Measurements from ENCODE around the gene PRXL2B.

- TF ChIP-seq POLR2A (IDR thresholded peaks at IDR 0.05; ENCODE audit: borderline replicate concordance, extremely low read depth, insufficient read depth, insufficient read length) (peak; percentile 69), EGR1 (IDR thresholded peaks at IDR 0.05; ENCODE audit: low read depth) (no peak), CTCF (IDR thresholded peaks at IDR 0.05 in 2 of 3, conservative IDR thresholded peaks at IDR 0.05 in 1 of 3; ENCODE audit: borderline replicate concordance in 1 of 3, insufficient read depth in 1 of 3, low read depth in 2 of 3, low read length in 2 of 3) (no peak), ZNF274 (IDR thresholded peaks at IDR 0.05; ENCODE audit: low read depth, low read length) (no peak)
Measured at GRCh38 chr1:2545754-2546514, 40.6 kb upstream of the PRXL2B start.

All from HCT116 (cell line).